Hematopoietic multipotent progenitor cell treated with erythropoietin and hydrocortisone succinate and interleukin-3 and kit ligand, for 6 days (in vitro differentiated cells): ENCODE measurements around the gene AGFG1.
A peak's percentile ranks its signal among the peaks of the same experiment; 100 is the strongest.
"Not testable (repeated sequence)": the region's sequence is repeated elsewhere in the genome, so short reads cannot be mapped to it uniquely, and the experiment has no call there.

Experiments
- DNase-seq: peaks from one replicate; pipeline ENCODE4 v3.0.0-alpha.2; 2015

AGFG1 gene

GRCh38 chr2:227551836-227552235 is 79.9 kb downstream of the AGFG1 start:
- no peak for DNase-seq

GRCh38 chr2:227562581-227562980 is 90.6 kb downstream of the AGFG1 start:
- DNase-seq = no peak

GRCh38 chr2:227565080-227565479 is 93.1 kb downstream of the AGFG1 start:
- DNase-seq = no peak

- no peak for DNase-seq
These were observed 94.1 kb downstream of the AGFG1 start for GRCh38 chr2:227566012-227566411.

- DNase-seq = no peak
These were observed 96.9 kb downstream of the AGFG1 start for GRCh38 chr2:227568852-227569169.

- DNase-seq = no peak
These were observed 98.7 kb downstream of the AGFG1 start for GRCh38 chr2:227570615-227571014.

GRCh38 chr2:227576110-227576509 is 104.2 kb downstream of the AGFG1 start:
- DNase-seq = no peak

GRCh38 chr2:227576812-227577211 is 104.9 kb downstream of the AGFG1 start:
- DNase-seq = peak; percentile 7

- no peak for DNase-seq
These were observed 105.6 kb downstream of the AGFG1 start for GRCh38 chr2:227577555-227577954.

- DNase-seq = no peak
These were observed 106.7 kb downstream of the AGFG1 start for GRCh38 chr2:227578642-227579041.

GRCh38 chr2:227579791-227580190 is 107.8 kb downstream of the AGFG1 start:
- no peak for DNase-seq

GRCh38 chr2:227582369-227582768 is 110.4 kb downstream of the AGFG1 start:
- no peak for DNase-seq

- DNase-seq = no peak
These were observed 120.9 kb downstream of the AGFG1 start for GRCh38 chr2:227592694-227593387.

- no peak for DNase-seq
These were observed 123.8 kb downstream of the AGFG1 start for GRCh38 chr2:227595797-227596196.

GRCh38 chr2:227597036-227597435 is 125.1 kb downstream of the AGFG1 start:
- DNase-seq = no peak

- no peak for DNase-seq
These were observed 126.0 kb downstream of the AGFG1 start for GRCh38 chr2:227597998-227598397.

GRCh38 chr2:227598835-227599503 is 127.0 kb downstream of the AGFG1 start, which contains the start of gene SCYGR2:
TSS of gene SCYGR2 (plus strand) at chr2:227598893. CDS start at chr2:227598893, 0 bp downstream.
- DNase-seq = not testable (repeated sequence)

- no peak for DNase-seq
These were observed 130.4 kb downstream of the AGFG1 start for GRCh38 chr2:227602358-227602757.

- no peak for DNase-seq
These were observed 134.5 kb downstream of the AGFG1 start for GRCh38 chr2:227606476-227606875.

- DNase-seq = no peak
These were observed 136.0 kb downstream of the AGFG1 start for GRCh38 chr2:227607941-227608340.

GRCh38 chr2:227608561-227609338 is 136.8 kb downstream of the AGFG1 start:
- DNase-seq = peak; percentile 70

GRCh38 chr2:227610123-227610522 is 138.2 kb downstream of the AGFG1 start:
- DNase-seq = no peak
